Right lobe of liver (tissue), 6 donors: ENCODE data around the gene KIF3B. TPM values are rescaled to one million over a fixed set of nuclear protein-coding genes. Genes with fewer than 3 reads are reported as not detected.
"Not testable (repeated sequence)": the region's sequence is repeated elsewhere in the genome, so short reads cannot be mapped to it uniquely, and the experiment has no call there.

Experiments used
- ATAC-seq, 4 donors: fragments of 200-7000 bp; cut with Tn5 transposase; one replicate each; pipeline ENCODE4 v1.9.1; 2020; ENCODE audit warnings: mild to moderate bottlenecking in 4 of 4, moderate library complexity in 4 of 4
- DNase-seq, 3 donors: peaks; one replicate each; pipeline ENCODE4 v3.0.0-alpha.2; 2020
- H3K27ac ChIP-seq, 3 donors: fragments of 200-600 bp; one replicate each; pipeline ENCODE4 v1.8.0; 2022
- H3K27me3 ChIP-seq, 2 donors: fragments of 200-600 bp; one replicate each; pipeline ENCODE4 v1.8.0; 2022
- H3K36me3 ChIP-seq, 4 donors: fragments of 200-600 bp; sonication (generic) in 1 of 4; one replicate each; pipeline versions ENCODE4 v1.5.1 to v1.8.0; 2017 to 2022; ENCODE audit warnings: control low read depth in 1 of 4
- H3K4me1 ChIP-seq, 4 donors: fragments of 200-600 bp; sonication (generic) in 1 of 4; one replicate each; pipeline versions ENCODE4 v1.5.1 to v1.8.0; 2017 to 2022; ENCODE audit warnings: control low read depth in 1 of 4
- H3K4me3 ChIP-seq, 3 donors: fragments of 200-600 bp; one replicate each; pipeline ENCODE4 v1.8.0; 2022
- H3K9me3 ChIP-seq, 4 donors: fragments of 200-600 bp; sonication (generic) in 1 of 4; one replicate each; pipeline versions ENCODE4 v1.5.1 to v1.8.0; 2017 to 2022; ENCODE audit warnings: control low read depth in 1 of 4
- POLR2A ChIP-seq: fragments of 450-650 bp; IDR thresholded peaks from one replicate; pipeline ENCODE4 v1.6.1; 2017; ENCODE audit warnings: antibody characterized with exemption, mild to moderate bottlenecking
- WGBS: methylation state at CpG from one replicate; pipeline ENCODE4 v1.1.6; 2018; ENCODE audit warnings: low coverage, low lambda C conversion rate; ENCODE audit not compliant: insufficient coverage; ENCODE audit errors: missing lambda C conversion rate; 5-methylcytosine and 5-hydroxymethylcytosine counted together
- intact Hi-C, 2 donors: fragments of 100-400 bp; cut with DNase I; formaldehyde crosslinking; loops; one replicate each; pipeline versions ENCODE4 v1.11.2 to v1.14.1; 2022
- total RNA-seq, 6 experiments: library from RNA; depleted of rRNA in 2 of 6; stranded (reverse); fragments of >200 nt in 2 of 6; fragmentation: NEBNext Ultra II Directional in 3 of 6; extraction: Animal tissue kit (Norgen Biotek cat#: 25700) in 3 of 6; gene quantifications; one replicate each; pipeline versions ENCODE4 v1.1.0 to v1.2.4, GENCODE V29; 2016 to 2023
- TF ChIP-seq, protein P1 (sequence below), 4 donors: fragments of 200-600 bp in 3 of 4; fragments of 450-650 bp in 1 of 4; IDR thresholded peaks; one replicate each; pipeline versions ENCODE4 v1.5.1 to v1.8.0; 2016 to 2022; ENCODE audit warnings: antibody characterized with exemption in 4 of 4, mild to moderate bottlenecking in 2 of 4
- donor health status: DM: no; HTN: yes; CAD: no.
- donor health status: DM: no; HTN: no; CAD: no.
- donor health status: DM: no; HTN: no; CAD: no.
- donor health status: DM: no; HTN: yes; CAD: no.
- donor health status: DM: no; HTN: yes; CAD: no.

Gene KIF3B
- total RNA-seq, 6 experiments from 2014 or later: 16.4 to 23.6 (median 20.7) TPM

DNA sequence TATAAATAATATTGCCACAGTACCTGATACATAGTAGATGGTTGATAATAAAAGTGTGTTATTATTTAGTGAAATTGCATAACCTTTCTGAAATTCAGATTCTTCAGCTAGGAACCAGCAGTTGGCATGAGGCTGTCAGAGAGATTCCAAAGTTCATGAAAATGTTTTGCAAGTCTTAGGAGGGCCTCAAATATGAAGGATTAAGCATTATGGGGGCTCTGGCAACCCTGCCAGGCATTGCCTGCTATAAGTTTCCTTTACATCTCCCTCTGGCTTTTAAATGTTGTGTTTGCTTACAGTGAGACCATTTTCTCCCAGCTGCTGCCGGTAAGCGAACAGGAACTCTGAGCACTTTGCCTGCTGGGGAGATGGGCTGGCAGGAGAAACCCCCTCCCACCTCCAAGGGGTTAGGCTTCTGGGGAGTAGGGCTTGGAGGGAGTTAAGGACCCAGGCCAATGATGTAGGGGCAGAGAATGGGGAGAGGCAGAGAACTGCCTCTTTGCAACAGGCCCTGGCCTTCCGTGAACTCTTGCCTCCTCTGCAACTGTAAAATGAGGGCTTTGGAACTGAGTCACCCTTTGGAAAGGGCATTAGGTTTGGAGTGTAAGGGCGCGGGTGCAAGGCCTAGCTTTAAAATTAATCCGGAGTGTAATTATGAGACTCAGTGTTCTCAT is 33.2 kb upstream of the KIF3B start:
- Histone ChIP-seq H3K9me3 (no peaks in the 10 kb centered on the region), H3K27me3 (no peaks in the 10 kb centered on the region), H3K4me3 (no peak overlapping the region), H3K36me3 (no peaks in the 10 kb centered on the region), H3K27ac (peak overlapping the region in 2 of 3 donors; percentile 11 to 21), H3K4me1 (peaks cover 0 to 28% (median 7%) of the 10 kb centered on the region in 4 donors)
- TF ChIP-seq, protein P1, sequence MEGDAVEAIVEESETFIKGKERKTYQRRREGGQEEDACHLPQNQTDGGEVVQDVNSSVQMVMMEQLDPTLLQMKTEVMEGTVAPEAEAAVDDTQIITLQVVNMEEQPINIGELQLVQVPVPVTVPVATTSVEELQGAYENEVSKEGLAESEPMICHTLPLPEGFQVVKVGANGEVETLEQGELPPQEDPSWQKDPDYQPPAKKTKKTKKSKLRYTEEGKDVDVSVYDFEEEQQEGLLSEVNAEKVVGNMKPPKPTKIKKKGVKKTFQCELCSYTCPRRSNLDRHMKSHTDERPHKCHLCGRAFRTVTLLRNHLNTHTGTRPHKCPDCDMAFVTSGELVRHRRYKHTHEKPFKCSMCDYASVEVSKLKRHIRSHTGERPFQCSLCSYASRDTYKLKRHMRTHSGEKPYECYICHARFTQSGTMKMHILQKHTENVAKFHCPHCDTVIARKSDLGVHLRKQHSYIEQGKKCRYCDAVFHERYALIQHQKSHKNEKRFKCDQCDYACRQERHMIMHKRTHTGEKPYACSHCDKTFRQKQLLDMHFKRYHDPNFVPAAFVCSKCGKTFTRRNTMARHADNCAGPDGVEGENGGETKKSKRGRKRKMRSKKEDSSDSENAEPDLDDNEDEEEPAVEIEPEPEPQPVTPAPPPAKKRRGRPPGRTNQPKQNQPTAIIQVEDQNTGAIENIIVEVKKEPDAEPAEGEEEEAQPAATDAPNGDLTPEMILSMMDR (IDR thresholded peaks at IDR 0.05): no peak
- TF ChIP-seq POLR2A: no peak
- DNase-seq (no peak), ATAC-seq (peak; percentile 62 to 79 (median 70))
- intact Hi-C loops: no loop called here
- 61% methylated on average over 6 of the region's 6 CpGs for WGBS

GRCh38 chr20:32244959-32245358 is 32.5 kb upstream of the KIF3B start:
- Histone ChIP-seq H3K27me3 (no peaks in the 10 kb centered on the region), H3K4me1 (peaks cover 0 to 24% (median 7%) of the 10 kb centered on the region in 4 donors), H3K4me3 (no peak overlapping the region), H3K36me3 (no peaks in the 10 kb centered on the region), H3K9me3 (no peaks in the 10 kb centered on the region), H3K27ac (no peak overlapping the region)
- DNase-seq (no peak), ATAC-seq (no peak)
- TF ChIP-seq POLR2A: no peak
- TF ChIP-seq, protein P1 (IDR thresholded peaks at IDR 0.05): no peak
- 90% methylated on average over 4 of the region's 4 CpGs for WGBS
- intact Hi-C loops: no loop called here

DNA sequence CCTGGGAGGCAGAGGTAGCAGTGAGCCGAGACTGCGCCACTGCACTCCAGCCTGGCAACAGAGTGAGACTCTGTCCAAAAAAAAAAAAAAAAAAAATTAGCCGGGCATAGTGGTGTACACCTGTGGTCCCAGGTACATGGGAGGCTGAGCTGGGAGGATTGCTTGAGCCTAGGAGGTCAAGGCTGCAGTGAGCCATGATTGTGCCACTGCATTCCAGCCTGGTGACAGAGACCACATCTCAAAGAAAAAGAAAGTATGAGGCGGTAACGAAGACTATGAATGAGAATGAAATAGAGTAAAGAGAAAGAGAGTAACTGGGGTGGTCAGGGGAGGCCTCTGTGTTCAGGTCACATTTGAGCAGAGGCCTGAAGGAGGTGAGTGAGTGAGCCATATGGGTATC is 31.2 kb upstream of the KIF3B start:
- DNase-seq, H3K27ac ChIP-seq, H3K4me3 ChIP-seq, intact Hi-C loops, ATAC-seq, H3K27me3 ChIP-seq, H3K36me3 ChIP-seq, H3K9me3 ChIP-seq: not testable (repeated sequence)
- WGBS: 97% methylated on average over 3 of the region's 5 CpGs
- peaks cover 0 to 16% (median 7%) of the 10 kb centered on the region in 4 donors for H3K4me1 ChIP-seq

DNA sequence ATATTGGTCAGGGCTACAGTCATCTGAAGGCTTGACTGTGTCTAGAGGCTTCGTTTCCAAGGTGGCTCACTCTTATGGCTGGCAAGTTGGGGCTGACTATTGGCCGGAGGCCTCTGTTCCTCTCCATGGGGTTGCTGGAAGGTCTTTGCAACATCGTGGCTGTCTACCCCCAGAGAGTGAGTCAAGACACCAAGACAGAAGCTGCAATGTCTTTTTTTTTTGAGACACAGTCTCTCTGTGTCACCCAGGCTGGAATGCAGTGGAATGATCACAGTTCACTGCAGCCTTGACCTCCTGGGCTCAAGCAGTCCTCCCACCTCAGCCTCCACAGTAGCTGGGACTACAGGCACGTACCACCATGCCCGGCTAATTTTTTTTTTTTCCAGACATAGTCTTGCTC is 29.4 kb upstream of the KIF3B start:
- 87% methylated on average over 4 of the region's 5 CpGs for WGBS
- H3K9me3 ChIP-seq: no peaks in the 10 kb centered on the region
- no peak overlapping the region for H3K27ac ChIP-seq
- DNase-seq (no peak), ATAC-seq (no peak)
- H3K36me3 ChIP-seq: no peaks in the 10 kb centered on the region
- TF ChIP-seq, protein P1 (IDR thresholded peaks at IDR 0.05): no peak
- no peak for TF ChIP-seq POLR2A
- intact Hi-C loops: no loop called here
- H3K4me3 ChIP-seq: no peak overlapping the region
- no peaks in the 10 kb centered on the region for H3K27me3 ChIP-seq
- H3K4me1 ChIP-seq: peaks cover 0 to 16% (median 7%) of the 10 kb centered on the region in 4 donors

DNA sequence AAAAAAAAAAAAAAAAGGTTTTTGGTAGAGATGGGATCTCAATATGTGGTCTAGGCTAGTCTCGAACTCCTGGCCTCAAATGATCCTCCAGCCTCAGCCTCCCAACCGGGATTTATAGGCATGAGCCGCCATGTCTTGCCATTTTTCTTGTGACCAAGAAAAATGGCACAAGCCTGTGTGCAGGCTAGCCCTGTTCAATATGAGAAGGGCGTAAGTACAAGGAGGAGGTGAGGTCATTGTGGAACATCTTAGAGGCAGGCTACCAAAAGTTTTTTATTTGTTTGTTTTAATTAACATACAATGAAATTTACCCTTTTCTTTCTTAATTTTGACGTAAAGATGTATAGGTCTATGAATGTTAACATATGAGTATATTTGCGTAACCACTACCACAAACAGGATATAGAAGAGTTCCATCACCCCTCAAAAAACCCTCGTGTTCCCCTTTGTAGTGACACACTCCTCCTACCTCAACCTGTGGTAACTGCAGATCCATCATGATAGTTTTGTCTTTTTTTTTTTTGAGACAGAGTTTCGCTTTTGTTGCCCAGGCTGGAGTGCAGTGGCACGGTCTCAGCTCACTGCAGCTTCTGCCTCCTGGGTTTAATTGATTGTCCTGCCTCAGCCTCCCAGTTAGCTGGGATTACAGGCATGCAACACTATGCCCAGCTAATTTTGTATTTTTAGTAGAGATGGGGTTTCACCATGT is 28.3 kb upstream of the KIF3B start:
- TF ChIP-seq, protein P1 (IDR thresholded peaks at IDR 0.05): no peak
- TF ChIP-seq POLR2A: no peak
- ATAC-seq: no peak
- no peak overlapping the region for H3K4me3 ChIP-seq
- DNase-seq: no peak
- intact Hi-C loops: no loop called here
- peaks cover 0 to 5% (median 2%) of the 10 kb centered on the region in 4 donors for H3K4me1 ChIP-seq
- H3K27me3 ChIP-seq: no peaks in the 10 kb centered on the region
- H3K36me3 ChIP-seq: no peaks in the 10 kb centered on the region
- WGBS: 71% methylated on average over 9 of the region's 9 CpGs
- H3K27ac ChIP-seq: no peak overlapping the region
- H3K9me3 ChIP-seq: no peaks in the 10 kb centered on the region
